K562 (cell line): ENCODE data around the gene UNC5C.
"Not testable (repeated sequence)": the region's sequence is repeated elsewhere in the genome, so short reads cannot be mapped to it uniquely, and the experiment has no call there.

Source experiments
- EP300 ChIP-seq: IDR thresholded peaks from 2 replicates; pipeline ENCODE4 v1.6.1; 2012; ENCODE audit warnings: low read length, improper control_type of control experiment
- HMG20A ChIP-seq: fragments of 450-650 bp; formaldehyde crosslinking; conservative IDR thresholded peaks from 2 replicates; pipeline ENCODE4 v1.4.0; 2020; ENCODE audit warnings: mild to moderate bottlenecking, mixed read lengths
- NFIC ChIP-seq: fragments of 450-650 bp; IDR thresholded peaks from 2 replicates; pipeline ENCODE4 v1.6.1; 2017; ENCODE audit warnings: mild to moderate bottlenecking, inconsistent platforms
- NFIX ChIP-seq: fragments of 250-450 bp; sonication (Bioruptor Pico); IDR thresholded peaks from 2 replicates; pipeline ENCODE4 v1.4.0; 2020; ENCODE audit warnings: low read depth, mild to moderate bottlenecking, moderate library complexity
- NR2C1 ChIP-seq, 2 experiments: fragments of 450-650 bp; IDR thresholded peaks; 2 replicates each; pipeline ENCODE4 v1.6.1; 2017; ENCODE audit warnings: mild to moderate bottlenecking in 2 of 2, antibody characterized with exemption in 1 of 2, inconsistent platforms in 1 of 2, missing compliant biosample characterization in 1 of 2, missing genetic modification characterization in 1 of 2
- RCOR1 ChIP-seq, 2 experiments: IDR thresholded peaks; 2 replicates each; pipeline ENCODE4 v1.6.1; 2012; ENCODE audit warnings: low read depth in 2 of 2, low read length in 2 of 2, borderline replicate concordance in 1 of 2, improper control_type of control experiment in 1 of 2
- RFX5 ChIP-seq: IDR thresholded peaks from 2 replicates; pipeline ENCODE4 v1.6.1; 2011; ENCODE audit warnings: low read depth, mild to moderate bottlenecking, improper control_type of control experiment, low read length
- ZNF184 ChIP-seq: sonication (generic); formaldehyde crosslinking; IDR thresholded peaks from 2 replicates; pipeline ENCODE4 v1.5.0; 2020; ENCODE audit warnings: missing genetic modification reagents
- TF ChIP-seq, protein P1 (sequence below), 3 experiments: IDR thresholded peaks in 2 of 3; conservative IDR thresholded peaks in 1 of 3; 2 replicates each; pipeline ENCODE4 v1.5.1; 2011 to 2012; ENCODE audit warnings: low read length in 3 of 3, mild to moderate bottlenecking in 3 of 3, control low read depth in 2 of 3, improper control_type of control experiment in 1 of 3, inconsistent platforms in 1 of 3, low read depth in 1 of 3, mixed read lengths in 1 of 3, moderate library complexity in 1 of 3; ENCODE audit not compliant: insufficient read depth in 2 of 3
- TF ChIP-seq, protein P2 (sequence below): sonication (generic); formaldehyde crosslinking; IDR thresholded peaks from 2 replicates; pipeline ENCODE4 v1.8.0; 2022; ENCODE audit warnings: missing genetic modification reagents, mild to moderate bottlenecking, borderline replicate concordance
- TF ChIP-seq, protein P3 (sequence below): fragments of 450-650 bp; IDR thresholded peaks from 2 replicates; pipeline ENCODE4 v1.6.1; 2017; ENCODE audit warnings: antibody characterized with exemption, mild to moderate bottlenecking

DNA sequence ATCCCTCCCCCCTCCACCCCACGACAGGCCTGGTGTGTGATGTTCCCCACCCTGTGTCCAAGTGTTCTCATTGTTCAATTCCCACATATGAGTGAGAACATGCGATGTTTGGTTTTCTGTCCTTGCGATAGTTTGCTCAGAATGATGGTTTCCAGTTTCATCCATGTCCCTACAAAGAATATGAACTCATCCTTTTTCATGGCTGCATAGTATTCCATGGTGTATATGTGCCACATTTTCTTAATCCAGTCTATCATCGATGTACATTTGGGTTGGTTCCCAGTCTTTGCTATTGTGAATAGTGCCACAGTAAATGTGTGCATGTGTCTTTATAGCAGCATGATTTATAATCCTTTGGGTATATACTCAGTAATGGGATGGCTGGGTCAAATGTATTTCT is 414.8 kb downstream of the UNC5C start:
- not testable (repeated sequence) for TF ChIP-seq NR2C1 (IDR thresholded peaks at IDR 0.05); NR2C1 (tag; IDR thresholded peaks at IDR 0.05); EP300; RCOR1 (IDR thresholded peaks at IDR 0.05; ENCODE audit: borderline replicate concordance in 1 of 2, low read depth in 2 of 2, low read length in 2 of 2); HMG20A (CRISPR knock-in tag); NFIC; NFIX (CRISPR knock-in tag); RFX5; ZNF184
- TF ChIP-seq, protein P1, sequence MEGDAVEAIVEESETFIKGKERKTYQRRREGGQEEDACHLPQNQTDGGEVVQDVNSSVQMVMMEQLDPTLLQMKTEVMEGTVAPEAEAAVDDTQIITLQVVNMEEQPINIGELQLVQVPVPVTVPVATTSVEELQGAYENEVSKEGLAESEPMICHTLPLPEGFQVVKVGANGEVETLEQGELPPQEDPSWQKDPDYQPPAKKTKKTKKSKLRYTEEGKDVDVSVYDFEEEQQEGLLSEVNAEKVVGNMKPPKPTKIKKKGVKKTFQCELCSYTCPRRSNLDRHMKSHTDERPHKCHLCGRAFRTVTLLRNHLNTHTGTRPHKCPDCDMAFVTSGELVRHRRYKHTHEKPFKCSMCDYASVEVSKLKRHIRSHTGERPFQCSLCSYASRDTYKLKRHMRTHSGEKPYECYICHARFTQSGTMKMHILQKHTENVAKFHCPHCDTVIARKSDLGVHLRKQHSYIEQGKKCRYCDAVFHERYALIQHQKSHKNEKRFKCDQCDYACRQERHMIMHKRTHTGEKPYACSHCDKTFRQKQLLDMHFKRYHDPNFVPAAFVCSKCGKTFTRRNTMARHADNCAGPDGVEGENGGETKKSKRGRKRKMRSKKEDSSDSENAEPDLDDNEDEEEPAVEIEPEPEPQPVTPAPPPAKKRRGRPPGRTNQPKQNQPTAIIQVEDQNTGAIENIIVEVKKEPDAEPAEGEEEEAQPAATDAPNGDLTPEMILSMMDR (IDR thresholded peaks at IDR 0.05 in 2 of 3, conservative IDR thresholded peaks at IDR 0.05 in 1 of 3; ENCODE audit: insufficient read depth in 2 of 3, low read depth in 1 of 3, low read length in 3 of 3), result not testable (repeated sequence)
- TF ChIP-seq, protein P2, sequence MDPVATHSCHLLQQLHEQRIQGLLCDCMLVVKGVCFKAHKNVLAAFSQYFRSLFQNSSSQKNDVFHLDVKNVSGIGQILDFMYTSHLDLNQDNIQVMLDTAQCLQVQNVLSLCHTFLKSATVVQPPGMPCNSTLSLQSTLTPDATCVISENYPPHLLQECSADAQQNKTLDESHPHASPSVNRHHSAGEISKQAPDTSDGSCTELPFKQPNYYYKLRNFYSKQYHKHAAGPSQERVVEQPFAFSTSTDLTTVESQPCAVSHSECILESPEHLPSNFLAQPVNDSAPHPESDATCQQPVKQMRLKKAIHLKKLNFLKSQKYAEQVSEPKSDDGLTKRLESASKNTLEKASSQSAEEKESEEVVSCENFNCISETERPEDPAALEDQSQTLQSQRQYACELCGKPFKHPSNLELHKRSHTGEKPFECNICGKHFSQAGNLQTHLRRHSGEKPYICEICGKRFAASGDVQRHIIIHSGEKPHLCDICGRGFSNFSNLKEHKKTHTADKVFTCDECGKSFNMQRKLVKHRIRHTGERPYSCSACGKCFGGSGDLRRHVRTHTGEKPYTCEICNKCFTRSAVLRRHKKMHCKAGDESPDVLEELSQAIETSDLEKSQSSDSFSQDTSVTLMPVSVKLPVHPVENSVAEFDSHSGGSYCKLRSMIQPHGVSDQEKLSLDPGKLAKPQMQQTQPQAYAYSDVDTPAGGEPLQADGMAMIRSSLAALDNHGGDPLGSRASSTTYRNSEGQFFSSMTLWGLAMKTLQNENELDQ, result not testable (repeated sequence)
- TF ChIP-seq, protein P3, sequence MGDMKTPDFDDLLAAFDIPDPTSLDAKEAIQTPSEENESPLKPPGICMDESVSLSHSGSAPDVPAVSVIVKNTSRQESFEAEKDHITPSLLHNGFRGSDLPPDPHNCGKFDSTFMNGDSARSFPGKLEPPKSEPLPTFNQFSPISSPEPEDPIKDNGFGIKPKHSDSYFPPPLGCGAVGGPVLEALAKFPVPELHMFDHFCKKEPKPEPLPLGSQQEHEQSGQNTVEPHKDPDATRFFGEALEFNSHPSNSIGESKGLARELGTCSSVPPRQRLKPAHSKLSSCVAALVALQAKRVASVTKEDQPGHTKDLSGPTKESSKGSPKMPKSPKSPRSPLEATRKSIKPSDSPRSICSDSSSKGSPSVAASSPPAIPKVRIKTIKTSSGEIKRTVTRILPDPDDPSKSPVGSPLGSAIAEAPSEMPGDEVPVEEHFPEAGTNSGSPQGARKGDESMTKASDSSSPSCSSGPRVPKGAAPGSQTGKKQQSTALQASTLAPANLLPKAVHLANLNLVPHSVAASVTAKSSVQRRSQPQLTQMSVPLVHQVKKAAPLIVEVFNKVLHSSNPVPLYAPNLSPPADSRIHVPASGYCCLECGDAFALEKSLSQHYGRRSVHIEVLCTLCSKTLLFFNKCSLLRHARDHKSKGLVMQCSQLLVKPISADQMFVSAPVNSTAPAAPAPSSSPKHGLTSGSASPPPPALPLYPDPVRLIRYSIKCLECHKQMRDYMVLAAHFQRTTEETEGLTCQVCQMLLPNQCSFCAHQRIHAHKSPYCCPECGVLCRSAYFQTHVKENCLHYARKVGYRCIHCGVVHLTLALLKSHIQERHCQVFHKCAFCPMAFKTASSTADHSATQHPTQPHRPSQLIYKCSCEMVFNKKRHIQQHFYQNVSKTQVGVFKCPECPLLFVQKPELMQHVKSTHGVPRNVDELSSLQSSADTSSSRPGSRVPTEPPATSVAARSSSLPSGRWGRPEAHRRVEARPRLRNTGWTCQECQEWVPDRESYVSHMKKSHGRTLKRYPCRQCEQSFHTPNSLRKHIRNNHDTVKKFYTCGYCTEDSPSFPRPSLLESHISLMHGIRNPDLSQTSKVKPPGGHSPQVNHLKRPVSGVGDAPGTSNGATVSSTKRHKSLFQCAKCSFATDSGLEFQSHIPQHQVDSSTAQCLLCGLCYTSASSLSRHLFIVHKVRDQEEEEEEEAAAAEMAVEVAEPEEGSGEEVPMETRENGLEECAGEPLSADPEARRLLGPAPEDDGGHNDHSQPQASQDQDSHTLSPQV, result not testable (repeated sequence)
